ENCODE data around the gene MAB21L1. TPM values are rescaled to one million over a fixed set of nuclear protein-coding genes. Genes with fewer than 3 reads are reported as not detected.

MAB21L1 gene
- total and polyA plus RNA-seq, 7 donors, result 0.51 to 2.9 (median 1.4) TPM; not detected in 1

GRCh38 chr13:35470671-35471661 lies 5.5 kb downstream of the MAB21L1 start:
- Histone ChIP-seq H3K36me3 (no peaks in the 10 kb centered on the region), H3K4me1 (no peaks in the 10 kb centered on the region), H3K9me3 (no peaks in the 10 kb centered on the region), H3K27ac (peak overlapping the region; percentile 73 to 75 (median 74)), H3K27me3 (no peaks in the 10 kb centered on the region), H3K4me3 (peak overlapping the region; percentile 24 to 48 (median 42))
- WGBS, 2 donors, result 6 to 7% methylated on average over 68 of the region's 68 CpGs
- TF ChIP-seq CTCF (IDR thresholded peaks at IDR 0.05), result no peak
- no peak for TF ChIP-seq EP300 (IDR thresholded peaks at IDR 0.05)
- no peak for TF ChIP-seq POLR2A (IDR thresholded peaks at IDR 0.05)
- TF ChIP-seq POLR2AphosphoS5 (IDR thresholded peaks at IDR 0.05), result peak in 3 of 4 donors; percentile 22 to 55 (median 32)
- DNase-seq, result peak; percentile 67
- intact Hi-C loops (cut with DNase I), result no loop called here

- WGBS, 2 donors, result 49 to 69% methylated on average over 10 of the region's 10 CpGs
- Histone ChIP-seq H3K27me3 (no peaks in the 10 kb centered on the region), H3K4me3 (peak overlapping the region; percentile 24 to 48 (median 42)), H3K4me1 (no peaks in the 10 kb centered on the region), H3K27ac (peak overlapping the region; percentile 73 to 75 (median 74)), H3K9me3 (no peaks in the 10 kb centered on the region), H3K36me3 (no peaks in the 10 kb centered on the region)
- DNase-seq, result no peak
- TF ChIP-seq POLR2A (IDR thresholded peaks at IDR 0.05), result no peak
- no peak for TF ChIP-seq POLR2AphosphoS5 (IDR thresholded peaks at IDR 0.05)
- intact Hi-C loops (cut with DNase I), result no loop called here
Observed at GRCh38 chr13:35469806-35470525, 6.5 kb downstream of the MAB21L1 start.

GRCh38 chr13:35468195-35468594 lies 8.3 kb downstream of the MAB21L1 start:
- Histone ChIP-seq H3K27me3 (no peaks in the 10 kb centered on the region), H3K4me3 (no peak overlapping the region), H3K36me3 (no peaks in the 10 kb centered on the region), H3K9me3 (no peaks in the 10 kb centered on the region), H3K4me1 (no peaks in the 10 kb centered on the region), H3K27ac (peak overlapping the region in 1 of 4 donors; percentile 3)
- TF ChIP-seq CTCF (IDR thresholded peaks at IDR 0.05) (no peak), EP300 (IDR thresholded peaks at IDR 0.05) (no peak), POLR2A (IDR thresholded peaks at IDR 0.05) (no peak), POLR2AphosphoS5 (IDR thresholded peaks at IDR 0.05) (no peak)
- intact Hi-C loops (cut with DNase I), result no loop called here
- DNase-seq, result no peak
- 89 to 93% methylated on average over 1 of the region's 1 CpG for WGBS, 2 donors

GRCh38 chr13:35465371-35465770 lies 11.1 kb downstream of the MAB21L1 start:
- no peak overlapping the region for H3K27ac ChIP-seq
- 95 to 96% methylated on average over 3 of the region's 3 CpGs for WGBS, 2 donors
- no peaks in the 10 kb centered on the region for H3K27me3 ChIP-seq
- no peaks in the 10 kb centered on the region for H3K4me1 ChIP-seq
- TF ChIP-seq EP300 (IDR thresholded peaks at IDR 0.05), result no peak
- TF ChIP-seq POLR2AphosphoS5 (IDR thresholded peaks at IDR 0.05), result no peak
- no peak for TF ChIP-seq CTCF (IDR thresholded peaks at IDR 0.05)
- no peak for TF ChIP-seq POLR2A (IDR thresholded peaks at IDR 0.05)
- H3K4me3 ChIP-seq, result no peak overlapping the region
- DNase-seq, result no peak
- no peaks in the 10 kb centered on the region for H3K9me3 ChIP-seq
- no peaks in the 10 kb centered on the region for H3K36me3 ChIP-seq
- intact Hi-C loops (cut with DNase I), result no loop called here

GRCh38 chr13:35460061-35460460 lies 16.4 kb downstream of the MAB21L1 start:
- TF ChIP-seq CTCF (IDR thresholded peaks at IDR 0.05) (no peak), POLR2A (IDR thresholded peaks at IDR 0.05) (no peak), EP300 (IDR thresholded peaks at IDR 0.05) (no peak), POLR2AphosphoS5 (IDR thresholded peaks at IDR 0.05) (no peak)
- H3K27ac ChIP-seq, result no peak overlapping the region
- WGBS, 2 donors, result 94 to 99% methylated on average over 2 of the region's 2 CpGs

More at GRCh38 chr13:35460061-35460460, 16.4 kb downstream of the MAB21L1 start:
- no peaks in the 10 kb centered on the region for H3K36me3 ChIP-seq
- H3K9me3 ChIP-seq, result no peaks in the 10 kb centered on the region
- no peak overlapping the region for H3K4me3 ChIP-seq
- intact Hi-C loops (cut with DNase I), result no loop called here
- H3K27me3 ChIP-seq, result no peaks in the 10 kb centered on the region
- DNase-seq, result no peak
- no peaks in the 10 kb centered on the region for H3K4me1 ChIP-seq

Data from sigmoid colon (tissue), 7 donors.